Stimulated activated CD8-positive, alpha-beta memory T cell treated with anti-CD3 and anti-CD28 coated beads, Interleukin-7, amount 100 ng/mL, for 24 hours (primary cell): Measurements from ENCODE around the gene C12orf56.
"Not testable (repeated sequence)": the region's sequence is repeated elsewhere in the genome, so short reads cannot be mapped to it uniquely, and the experiment has no call there.

Experiments used
- DNase-seq: peaks from one replicate; pipeline ENCODE4 v3.0.0-alpha.2; 2020; ENCODE audit warnings: low read depth

C12orf56 gene

GRCh38 chr12:64304571-64304970 lies 86.0 kb downstream of the C12orf56 start:
- DNase-seq = no peak

- DNase-seq = no peak
Observed at GRCh38 chr12:64299628-64300027, 90.9 kb downstream of the C12orf56 start.

GRCh38 chr12:64296301-64296700 lies 94.3 kb downstream of the C12orf56 start:
- no peak for DNase-seq

- no peak for DNase-seq
Observed at GRCh38 chr12:64293654-64294364, 96.7 kb downstream of the C12orf56 start.

- not testable (repeated sequence) for DNase-seq
Observed at GRCh38 chr12:64293174-64293573, 97.4 kb downstream of the C12orf56 start.

- no peak for DNase-seq
Observed at GRCh38 chr12:64286521-64286920, 104.0 kb downstream of the C12orf56 start.

- DNase-seq = no peak
Observed at GRCh38 chr12:64284256-64284655, 106.3 kb downstream of the C12orf56 start.

- no peak for DNase-seq
Observed at GRCh38 chr12:64278421-64278820, 112.1 kb downstream of the C12orf56 start.

- no peak for DNase-seq
Observed at GRCh38 chr12:64273527-64274403, 116.8 kb downstream of the C12orf56 start.

- DNase-seq = no peak
Observed at GRCh38 chr12:64270411-64270810, 120.1 kb downstream of the C12orf56 start.

GRCh38 chr12:64269161-64269560 lies 121.4 kb downstream of the C12orf56 start:
- no peak for DNase-seq

- no peak for DNase-seq
Observed at GRCh38 chr12:64268409-64268808, 122.1 kb downstream of the C12orf56 start.

GRCh38 chr12:64265839-64266238 lies 124.7 kb downstream of the C12orf56 start:
- no peak for DNase-seq

GRCh38 chr12:64261813-64262212 lies 128.7 kb downstream of the C12orf56 start:
- DNase-seq = no peak

- no peak for DNase-seq
Observed at GRCh38 chr12:64258576-64258975, 132.0 kb downstream of the C12orf56 start.

GRCh38 chr12:64256166-64256800 lies 134.3 kb downstream of the C12orf56 start:
- DNase-seq = no peak

GRCh38 chr12:64255249-64255648 lies 135.3 kb downstream of the C12orf56 start:
- no peak for DNase-seq

- no peak for DNase-seq
Observed at GRCh38 chr12:64253356-64253755, 137.2 kb downstream of the C12orf56 start.

- no peak for DNase-seq
Observed at GRCh38 chr12:64252681-64253080, 137.9 kb downstream of the C12orf56 start.

GRCh38 chr12:64243809-64244208 lies 146.7 kb downstream of the C12orf56 start:
- DNase-seq = no peak

GRCh38 chr12:64240781-64241180 lies 149.8 kb downstream of the C12orf56 start:
- DNase-seq = no peak

- no peak for DNase-seq
Observed at GRCh38 chr12:64237382-64237781, 153.2 kb downstream of the C12orf56 start.

GRCh38 chr12:64236549-64236948 lies 154.0 kb downstream of the C12orf56 start:
- no peak for DNase-seq
